Measurements from ENCODE around the gene ZSCAN21.

GRCh38 chr7:100080907-100081534 is 31.4 kb downstream of the ZSCAN21 start:
- no peak for TF ChIP-seq POLR2A (IDR thresholded peaks at IDR 0.05)
- no peak for TF ChIP-seq CTCF (IDR thresholded peaks at IDR 0.05)
